ENCODE data around the gene RPL27A. TPM values are rescaled to one million over a fixed set of nuclear protein-coding genes. Genes with fewer than 3 reads are reported as not detected.

The RPL27A gene
- total RNA-seq, 1 donor from 2014 or later, result 1,393 TPM

DNA sequence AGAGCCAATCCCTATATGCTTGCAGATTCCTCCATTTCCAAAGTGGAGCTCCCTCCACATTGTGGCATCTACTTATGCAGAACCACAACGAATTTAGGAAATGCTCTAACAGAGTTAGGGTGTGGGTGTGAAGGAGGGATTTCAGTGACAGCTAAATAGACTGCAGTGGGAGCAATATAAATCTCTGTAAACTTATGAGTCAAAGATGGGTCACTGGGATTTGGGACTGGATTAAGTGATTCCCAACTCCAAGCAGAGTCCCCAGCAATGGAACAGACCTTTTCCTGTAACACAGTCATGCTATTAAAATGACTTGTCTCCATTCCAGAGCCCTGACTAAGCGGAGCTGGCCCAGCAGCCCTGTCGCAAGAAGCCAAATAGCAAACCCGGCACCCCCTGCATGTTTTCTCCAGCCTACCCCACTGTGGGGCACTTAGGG lies 36.6 kb downstream of the RPL27A start:
- TF ChIP-seq, protein P1, sequence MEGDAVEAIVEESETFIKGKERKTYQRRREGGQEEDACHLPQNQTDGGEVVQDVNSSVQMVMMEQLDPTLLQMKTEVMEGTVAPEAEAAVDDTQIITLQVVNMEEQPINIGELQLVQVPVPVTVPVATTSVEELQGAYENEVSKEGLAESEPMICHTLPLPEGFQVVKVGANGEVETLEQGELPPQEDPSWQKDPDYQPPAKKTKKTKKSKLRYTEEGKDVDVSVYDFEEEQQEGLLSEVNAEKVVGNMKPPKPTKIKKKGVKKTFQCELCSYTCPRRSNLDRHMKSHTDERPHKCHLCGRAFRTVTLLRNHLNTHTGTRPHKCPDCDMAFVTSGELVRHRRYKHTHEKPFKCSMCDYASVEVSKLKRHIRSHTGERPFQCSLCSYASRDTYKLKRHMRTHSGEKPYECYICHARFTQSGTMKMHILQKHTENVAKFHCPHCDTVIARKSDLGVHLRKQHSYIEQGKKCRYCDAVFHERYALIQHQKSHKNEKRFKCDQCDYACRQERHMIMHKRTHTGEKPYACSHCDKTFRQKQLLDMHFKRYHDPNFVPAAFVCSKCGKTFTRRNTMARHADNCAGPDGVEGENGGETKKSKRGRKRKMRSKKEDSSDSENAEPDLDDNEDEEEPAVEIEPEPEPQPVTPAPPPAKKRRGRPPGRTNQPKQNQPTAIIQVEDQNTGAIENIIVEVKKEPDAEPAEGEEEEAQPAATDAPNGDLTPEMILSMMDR (conservative IDR thresholded peaks at IDR 0.05; ENCODE audit: low read depth, low read length), result no peak
- peak; percentile 60 for DNase-seq (ENCODE audit: low read depth)
- H3K4me3 ChIP-seq (ENCODE audit: low read depth, low read length), result no peak overlapping the region

DNA sequence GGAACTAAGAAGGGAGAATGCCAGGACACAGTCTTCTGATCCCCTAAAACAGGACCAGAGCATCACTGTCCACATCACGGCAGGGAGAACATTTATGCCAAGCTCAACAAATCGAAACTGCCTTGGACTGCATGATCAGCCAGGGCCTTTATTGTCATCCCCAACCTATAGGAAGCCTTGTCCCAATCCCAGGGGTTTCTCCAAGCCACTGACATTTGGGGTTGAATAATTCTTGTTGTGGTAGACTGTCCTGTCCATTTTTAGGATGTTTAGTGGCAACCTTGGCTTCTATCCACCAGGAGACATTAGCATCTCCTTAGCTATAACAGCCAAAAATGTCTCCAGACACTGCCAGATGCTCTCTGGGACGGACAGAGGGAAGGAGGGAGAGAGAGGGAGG lies 37.1 kb downstream of the RPL27A start:
- DNase-seq (ENCODE audit: low read depth), result no peak
- TF ChIP-seq, protein P1 (conservative IDR thresholded peaks at IDR 0.05; ENCODE audit: low read depth, low read length), result no peak
- H3K4me3 ChIP-seq (ENCODE audit: low read depth, low read length), result no peak overlapping the region

DNA sequence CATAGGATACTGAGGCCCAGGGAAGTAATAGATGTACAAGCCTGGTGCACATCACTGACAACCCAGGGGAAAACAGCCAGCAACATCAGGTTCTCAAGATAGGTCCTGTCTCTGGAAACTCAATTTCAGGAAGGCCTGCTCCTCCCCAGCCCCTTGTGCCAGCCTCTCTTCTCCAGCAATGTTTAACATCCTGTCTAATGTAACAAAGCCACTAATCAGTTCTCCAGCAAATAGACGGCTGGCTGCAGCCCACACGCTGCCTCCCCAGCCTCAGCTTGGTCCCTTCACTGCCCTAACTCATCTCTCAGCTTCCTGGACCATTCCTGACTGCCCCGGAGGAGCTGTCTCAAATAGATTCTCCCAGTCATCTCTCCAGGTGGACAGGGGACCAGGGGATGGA lies 37.8 kb downstream of the RPL27A start:
- no peak for DNase-seq (ENCODE audit: low read depth)
- H3K4me3 ChIP-seq (ENCODE audit: low read depth, low read length), result no peak overlapping the region
- TF ChIP-seq, protein P1 (conservative IDR thresholded peaks at IDR 0.05; ENCODE audit: low read depth, low read length), result no peak

DNA sequence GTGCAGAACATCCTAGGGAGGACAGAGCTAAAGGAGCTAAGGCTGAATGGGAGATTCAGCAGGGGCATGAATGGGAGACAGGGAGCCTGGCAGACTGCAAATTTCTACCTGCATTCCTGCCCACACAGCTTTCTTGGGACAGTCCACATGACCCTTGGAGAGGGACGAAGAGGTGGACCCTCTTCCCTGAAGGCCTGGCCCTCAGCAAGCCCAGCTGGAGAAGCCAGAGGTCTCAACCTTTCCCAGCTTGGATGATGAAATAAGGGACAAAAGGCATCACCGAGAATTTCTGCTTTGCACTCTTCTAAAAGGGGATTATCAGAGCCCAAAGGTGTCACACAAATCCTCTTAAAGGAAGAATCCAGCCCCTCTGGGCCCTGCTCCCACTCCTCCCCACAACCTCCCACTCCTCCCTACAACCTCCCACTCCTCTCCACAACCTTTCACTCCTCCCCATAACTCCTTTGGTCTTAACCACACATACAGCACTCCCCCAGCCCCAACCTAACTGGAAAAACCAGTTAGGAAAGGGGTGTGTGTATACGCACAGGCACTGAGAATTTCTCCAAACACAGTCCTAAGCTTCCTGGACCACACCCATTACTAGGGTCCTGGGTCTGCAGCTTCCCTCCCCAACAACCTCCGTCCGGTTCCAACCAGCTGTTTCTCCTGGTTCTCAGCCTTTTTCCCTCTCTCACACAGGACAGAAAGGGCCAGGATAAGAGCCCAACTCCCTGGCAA lies 38.4 kb downstream of the RPL27A start:
- TF ChIP-seq, protein P1 (conservative IDR thresholded peaks at IDR 0.05; ENCODE audit: low read depth, low read length), result no peak
- no peak for DNase-seq (ENCODE audit: low read depth)
- H3K4me3 ChIP-seq (ENCODE audit: low read depth, low read length), result no peak overlapping the region

DNA sequence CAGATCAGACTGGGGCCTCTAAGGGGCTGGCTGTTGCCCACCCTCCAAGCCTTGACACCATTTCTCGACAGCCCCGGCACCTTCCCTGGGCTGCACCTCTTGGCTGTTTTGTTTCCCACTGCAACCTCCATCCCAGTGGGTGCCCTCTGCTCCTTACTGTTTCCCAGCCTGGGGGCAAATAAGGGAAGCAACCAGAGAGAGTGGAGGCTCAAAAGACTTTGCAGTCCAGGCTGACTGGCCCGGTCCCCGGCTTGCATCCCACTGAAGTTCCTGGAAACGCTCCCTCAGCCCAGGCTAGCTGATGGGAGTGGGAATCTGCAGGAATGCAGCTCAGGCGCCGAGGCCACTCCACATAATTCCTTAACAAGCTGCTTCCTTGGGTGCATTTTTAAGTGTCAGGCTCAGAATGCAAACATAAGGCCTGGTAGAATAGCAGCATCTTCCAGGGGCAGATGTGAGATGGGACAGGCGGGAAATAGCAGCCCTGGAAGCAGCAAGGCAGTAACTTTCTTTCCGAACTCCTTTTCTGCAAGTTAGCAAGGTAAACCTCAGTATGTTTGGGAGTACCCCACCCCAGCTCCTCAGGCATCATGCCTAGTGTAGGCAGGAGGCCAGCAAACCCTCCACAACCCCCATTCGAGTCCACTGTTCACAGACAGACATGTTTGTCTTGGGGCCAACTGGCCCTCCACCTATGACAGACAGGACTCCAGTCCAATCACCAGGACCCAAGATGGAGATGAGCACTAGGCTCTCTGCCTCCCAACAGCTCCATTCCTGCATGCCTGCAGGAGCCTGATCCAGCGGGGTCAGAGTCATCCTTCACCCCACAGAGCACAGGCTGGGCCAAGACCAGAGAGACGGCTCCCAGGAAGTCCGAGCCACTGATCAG lies 39.3 kb downstream of the RPL27A start:
- H3K4me3 ChIP-seq (ENCODE audit: low read depth, low read length), result no peak overlapping the region
- TF ChIP-seq, protein P1 (conservative IDR thresholded peaks at IDR 0.05; ENCODE audit: low read depth, low read length), result no peak
- no peak for DNase-seq (ENCODE audit: low read depth)

DNA sequence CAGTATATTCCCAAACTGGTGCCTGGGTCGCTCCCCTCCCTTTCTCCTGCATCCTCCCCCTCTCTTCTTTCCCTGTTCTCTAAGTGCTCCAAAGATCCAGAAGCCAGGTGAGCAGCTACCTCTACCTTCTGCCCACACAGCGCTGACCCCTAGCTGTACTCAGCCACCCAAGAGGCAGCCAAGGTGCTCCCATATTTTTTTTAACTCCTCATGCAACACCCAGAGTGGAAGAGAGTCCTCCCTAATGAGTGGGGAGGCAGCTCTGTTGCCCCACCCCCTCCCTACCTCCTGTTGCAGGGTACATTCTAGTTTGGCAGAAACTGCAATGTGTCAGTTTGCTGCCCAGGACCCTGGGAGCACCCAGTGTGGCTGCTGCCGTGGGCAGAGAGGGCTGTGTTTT lies 40.2 kb downstream of the RPL27A start:
- TF ChIP-seq, protein P1 (conservative IDR thresholded peaks at IDR 0.05; ENCODE audit: low read depth, low read length), result no peak
- no peak for DNase-seq (ENCODE audit: low read depth)
- H3K4me3 ChIP-seq (ENCODE audit: low read depth, low read length), result no peak overlapping the region
